RPMI7951 (cell line): ENCODE results near the gene FBXL2. TPM values are rescaled to one million over a fixed set of nuclear protein-coding genes. Genes with fewer than 3 reads are reported as not detected.
"Not testable (repeated sequence)": the region's sequence is repeated elsewhere in the genome, so short reads cannot be mapped to it uniquely, and the experiment has no call there.

Experiments used
- DNase-seq: peaks from one replicate; pipeline ENCODE4 v3.0.0-alpha.2; 2012; ENCODE audit warnings: low read depth
- total RNA-seq: library from RNA; depleted of rRNA; stranded (reverse); fragments of >200 nt; shearing (Covaris generic); gene quantifications from 2 replicates; pipeline ENCODE4 v1.2.3, GENCODE V29; 2014

The FBXL2 gene
- total RNA-seq, 1 experiment from 2014 or later = 9.5 TPM

GRCh38 chr3:33315826-33316225 lies 38.6 kb downstream of the FBXL2 start:
- DNase-seq = no peak

- DNase-seq = peak; percentile 22
Observed at GRCh38 chr3:33317963-33318709, 40.9 kb downstream of the FBXL2 start.

- peak; percentile 13 for DNase-seq
Observed at GRCh38 chr3:33318710-33319380, 41.6 kb downstream of the FBXL2 start.

- DNase-seq = no peak
Observed at GRCh38 chr3:33322412-33322811, 45.2 kb downstream of the FBXL2 start.

GRCh38 chr3:33331414-33331813 lies 54.2 kb downstream of the FBXL2 start:
- no peak for DNase-seq

GRCh38 chr3:33334364-33334763 lies 57.1 kb downstream of the FBXL2 start:
- no peak for DNase-seq

GRCh38 chr3:33338936-33339465 lies 61.8 kb downstream of the FBXL2 start:
- not testable (repeated sequence) for DNase-seq

GRCh38 chr3:33339758-33340157 lies 62.5 kb downstream of the FBXL2 start:
- no peak for DNase-seq

GRCh38 chr3:33355611-33356010 lies 78.4 kb downstream of the FBXL2 start:
- DNase-seq = peak; percentile 41

- DNase-seq = no peak
Observed at GRCh38 chr3:33358172-33358781, 81.0 kb downstream of the FBXL2 start.

GRCh38 chr3:33360136-33360825 lies 83.0 kb downstream of the FBXL2 start:
- no peak for DNase-seq

- DNase-seq = no peak
Observed at GRCh38 chr3:33363113-33363800, 86.0 kb downstream of the FBXL2 start.

GRCh38 chr3:33364060-33364459 lies 86.8 kb downstream of the FBXL2 start:
- no peak for DNase-seq

- no peak for DNase-seq
Observed at GRCh38 chr3:33364531-33365128, 87.4 kb downstream of the FBXL2 start.

GRCh38 chr3:33372218-33373081 lies 95.2 kb downstream of the FBXL2 start:
- peak; percentile 74 for DNase-seq

- DNase-seq = no peak
Observed at GRCh38 chr3:33373082-33373437, 95.8 kb downstream of the FBXL2 start.

GRCh38 chr3:33377489-33377888 lies 100.2 kb downstream of the FBXL2 start:
- no peak for DNase-seq

GRCh38 chr3:33377931-33378330 lies 100.7 kb downstream of the FBXL2 start:
- DNase-seq = peak; percentile 74

GRCh38 chr3:33380653-33381052 lies 103.4 kb downstream of the FBXL2 start:
- DNase-seq = no peak

GRCh38 chr3:33383951-33384350 lies 106.7 kb downstream of the FBXL2 start:
- DNase-seq = no peak
